ENCODE results near the gene SNAP91. TPM values are rescaled to one million over a fixed set of nuclear protein-coding genes. Genes with fewer than 3 reads are reported as not detected.
"Not testable (repeated sequence)": the region's sequence is repeated elsewhere in the genome, so short reads cannot be mapped to it uniquely, and the experiment has no call there.

The SNAP91 gene
- total RNA-seq, 1 donor from 2014 or later = 0.64 TPM

GRCh38 chr6:83685481-83685880, 23.4 kb downstream of the SNAP91 start:
- Histone ChIP-seq H3K4me3 (no peak overlapping the region), H3K27me3 (no peaks in the 10 kb centered on the region), H3K36me3 (no peaks in the 10 kb centered on the region), H3K27ac (no peak overlapping the region), H3K4me1 (no peaks in the 10 kb centered on the region), H3K9me3 (no peaks in the 10 kb centered on the region)
- TF ChIP-seq CTCF (IDR thresholded peaks at IDR 0.05) = no peak
- no peak for DNase-seq (ENCODE audit: low spot score in 2 of 2)
- intact Hi-C loops (cut with DNase I) = no loop called here

GRCh38 chr6:83677791-83678190, 31.1 kb downstream of the SNAP91 start:
- no peak for DNase-seq (ENCODE audit: low spot score in 2 of 2)
- intact Hi-C loops (cut with DNase I) = no loop called here
- H3K4me1 ChIP-seq = no peaks in the 10 kb centered on the region
- H3K36me3 ChIP-seq = no peaks in the 10 kb centered on the region
- no peak overlapping the region for H3K4me3 ChIP-seq
- no peak for TF ChIP-seq CTCF (IDR thresholded peaks at IDR 0.05)
- no peaks in the 10 kb centered on the region for H3K27me3 ChIP-seq
- no peaks in the 10 kb centered on the region for H3K9me3 ChIP-seq
- H3K27ac ChIP-seq = no peak overlapping the region

- no peak for TF ChIP-seq CTCF (IDR thresholded peaks at IDR 0.05)
Observed at GRCh38 chr6:83637953-83638352, 70.9 kb downstream of the SNAP91 start.

GRCh38 chr6:83636800-83637199, 72.1 kb downstream of the SNAP91 start:
- intact Hi-C loops (cut with DNase I) = no loop called here
- H3K4me1 ChIP-seq = no peaks in the 10 kb centered on the region
- H3K27ac ChIP-seq = no peak overlapping the region
- no peak for TF ChIP-seq CTCF (IDR thresholded peaks at IDR 0.05)
- H3K36me3 ChIP-seq = no peaks in the 10 kb centered on the region
- no peak overlapping the region for H3K4me3 ChIP-seq
- no peaks in the 10 kb centered on the region for H3K27me3 ChIP-seq
- peaks cover 0 to 5% of the 10 kb centered on the region in 2 donors for H3K9me3 ChIP-seq
- no peak for DNase-seq (ENCODE audit: low spot score in 2 of 2)

More at GRCh38 chr6:83637953-83638352, 70.9 kb downstream of the SNAP91 start:
- Histone ChIP-seq H3K36me3 (no peaks in the 10 kb centered on the region), H3K9me3 (peaks cover 0 to 5% of the 10 kb centered on the region in 2 donors), H3K27ac (no peak overlapping the region), H3K4me1 (no peaks in the 10 kb centered on the region), H3K4me3 (no peak overlapping the region), H3K27me3 (no peaks in the 10 kb centered on the region)
- no peak for DNase-seq (ENCODE audit: low spot score in 2 of 2)
- intact Hi-C loops (cut with DNase I) = no loop called here

GRCh38 chr6:83633609-83634008, 75.3 kb downstream of the SNAP91 start:
- no peaks in the 10 kb centered on the region for H3K4me1 ChIP-seq
- peaks cover 0 to 5% of the 10 kb centered on the region in 2 donors for H3K9me3 ChIP-seq
- no peaks in the 10 kb centered on the region for H3K36me3 ChIP-seq
- H3K27ac ChIP-seq = no peak overlapping the region
- no peaks in the 10 kb centered on the region for H3K27me3 ChIP-seq
- H3K4me3 ChIP-seq = no peak overlapping the region
- intact Hi-C loops (cut with DNase I) = no loop called here
- DNase-seq (ENCODE audit: low spot score in 2 of 2) = no peak
- TF ChIP-seq CTCF (IDR thresholded peaks at IDR 0.05) = no peak

- Histone ChIP-seq H3K36me3 (no peaks in the 10 kb centered on the region), H3K27me3 (no peaks in the 10 kb centered on the region), H3K4me3 (no peak overlapping the region), H3K9me3 (peaks cover 0 to 5% of the 10 kb centered on the region in 2 donors), H3K27ac (no peak overlapping the region), H3K4me1 (no peaks in the 10 kb centered on the region)
- no peak for DNase-seq (ENCODE audit: low spot score in 2 of 2)
- TF ChIP-seq CTCF (IDR thresholded peaks at IDR 0.05) = no peak
- intact Hi-C loops (cut with DNase I) = no loop called here
Observed at GRCh38 chr6:83633149-83633548, 75.8 kb downstream of the SNAP91 start.

GRCh38 chr6:83629908-83630307, 79.0 kb downstream of the SNAP91 start:
- H3K4me3 ChIP-seq; H3K9me3 ChIP-seq; H3K4me1 ChIP-seq; H3K27ac ChIP-seq; DNase-seq (ENCODE audit: low spot score in 2 of 2); H3K36me3 ChIP-seq; intact Hi-C loops (cut with DNase I); H3K27me3 ChIP-seq: not testable (repeated sequence)
